Mucosa of descending colon (tissue), 3 donors: ENCODE measurements around the gene PAM. TPM values are rescaled to one million over a fixed set of nuclear protein-coding genes. Genes with fewer than 3 reads are reported as not detected.
"Not testable (repeated sequence)": the region's sequence is repeated elsewhere in the genome, so short reads cannot be mapped to it uniquely, and the experiment has no call there.

ENCODE experiments used
- ATAC-seq: fragments of 200-7000 bp; cut with Tn5 transposase; one replicate; pipeline ENCODE4 v1.9.1; 2020; ENCODE audit warnings: mild to moderate bottlenecking, moderate library complexity
- DNase-seq, 3 donors: peaks; one replicate each; pipeline ENCODE4 v3.0.0-alpha.2; 2020
- H3K36me3 ChIP-seq: fragments of 200-600 bp; one replicate; pipeline ENCODE4 v1.8.0; 2021; ENCODE audit warnings: low read depth, mild to moderate bottlenecking
- H3K4me1 ChIP-seq: fragments of 200-600 bp; one replicate; pipeline ENCODE4 v1.8.0; 2021; ENCODE audit warnings: low read depth, mild to moderate bottlenecking
- H3K4me3 ChIP-seq: fragments of 200-600 bp; one replicate; pipeline ENCODE4 v1.8.0; 2021; ENCODE audit warnings: mild to moderate bottlenecking
- H3K9me3 ChIP-seq: fragments of 200-600 bp; one replicate; pipeline ENCODE4 v1.8.0; 2021; ENCODE audit warnings: mild to moderate bottlenecking
- intact Hi-C, 2 donors: fragments of 100-400 bp; cut with DNase I in 1 of 2; cut with micrococcal nuclease in 1 of 2; formaldehyde crosslinking; loops; one replicate each; pipeline versions ENCODE4 v1.11.0 to v1.11.1; 2022; cut with DNase I, micrococcal nuclease
- total RNA-seq, 3 donors: library from RNA; stranded (reverse); fragmentation: NEBNext Ultra II Directional in 2 of 3; extraction: Animal tissue kit (Norgen Biotek cat#: 25700) in 2 of 3; gene quantifications; one replicate each; pipeline versions ENCODE4 v1.2.1 to v1.2.4, GENCODE V29; 2021 to 2023
- TF ChIP-seq, protein P1 (sequence below): fragments of 200-600 bp; IDR thresholded peaks from one replicate; pipeline ENCODE4 v1.8.0; 2022; ENCODE audit warnings: antibody characterized with exemption, mild to moderate bottlenecking
- donor health status: DM: no; HTN: no; CAD: no; lungs with moderate emphysema.
- donor health status: DM: no; HTN: no; CAD: no.
- donor health status: DM: no; HTN: yes; CAD: no.

PAM gene
- total RNA-seq, 3 donors from 2014 or later: 59.7 to 164 (median 64.4) TPM

DNA sequence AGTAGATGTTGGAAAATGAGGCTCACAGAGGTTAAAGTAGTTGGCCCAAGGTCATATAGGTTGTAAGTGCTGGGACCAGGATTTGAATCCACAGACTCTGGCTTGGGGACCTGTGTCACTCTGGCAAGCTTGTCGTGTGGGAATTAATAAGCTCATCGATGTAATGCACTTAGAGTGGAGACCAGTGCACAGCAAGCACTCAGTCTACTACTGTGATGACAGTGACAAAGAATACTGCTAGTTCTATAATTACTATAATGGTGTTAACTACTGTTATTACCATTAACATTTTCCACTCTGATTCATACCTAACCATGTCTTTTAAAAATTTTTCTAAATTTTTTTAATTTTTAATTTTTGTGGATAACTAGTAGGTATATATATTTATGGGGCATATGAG, 12.8 kb downstream of the PAM start:
- H3K36me3 ChIP-seq: no peaks in the 10 kb centered on the region
- peaks cover 4% of the 10 kb centered on the region for H3K4me1 ChIP-seq
- H3K4me3 ChIP-seq: no peak overlapping the region
- ATAC-seq (no peak), DNase-seq (no peak)
- no peaks in the 10 kb centered on the region for H3K9me3 ChIP-seq
- intact Hi-C loops: no loop called here
- TF ChIP-seq, protein P1, sequence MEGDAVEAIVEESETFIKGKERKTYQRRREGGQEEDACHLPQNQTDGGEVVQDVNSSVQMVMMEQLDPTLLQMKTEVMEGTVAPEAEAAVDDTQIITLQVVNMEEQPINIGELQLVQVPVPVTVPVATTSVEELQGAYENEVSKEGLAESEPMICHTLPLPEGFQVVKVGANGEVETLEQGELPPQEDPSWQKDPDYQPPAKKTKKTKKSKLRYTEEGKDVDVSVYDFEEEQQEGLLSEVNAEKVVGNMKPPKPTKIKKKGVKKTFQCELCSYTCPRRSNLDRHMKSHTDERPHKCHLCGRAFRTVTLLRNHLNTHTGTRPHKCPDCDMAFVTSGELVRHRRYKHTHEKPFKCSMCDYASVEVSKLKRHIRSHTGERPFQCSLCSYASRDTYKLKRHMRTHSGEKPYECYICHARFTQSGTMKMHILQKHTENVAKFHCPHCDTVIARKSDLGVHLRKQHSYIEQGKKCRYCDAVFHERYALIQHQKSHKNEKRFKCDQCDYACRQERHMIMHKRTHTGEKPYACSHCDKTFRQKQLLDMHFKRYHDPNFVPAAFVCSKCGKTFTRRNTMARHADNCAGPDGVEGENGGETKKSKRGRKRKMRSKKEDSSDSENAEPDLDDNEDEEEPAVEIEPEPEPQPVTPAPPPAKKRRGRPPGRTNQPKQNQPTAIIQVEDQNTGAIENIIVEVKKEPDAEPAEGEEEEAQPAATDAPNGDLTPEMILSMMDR: no peak

DNA sequence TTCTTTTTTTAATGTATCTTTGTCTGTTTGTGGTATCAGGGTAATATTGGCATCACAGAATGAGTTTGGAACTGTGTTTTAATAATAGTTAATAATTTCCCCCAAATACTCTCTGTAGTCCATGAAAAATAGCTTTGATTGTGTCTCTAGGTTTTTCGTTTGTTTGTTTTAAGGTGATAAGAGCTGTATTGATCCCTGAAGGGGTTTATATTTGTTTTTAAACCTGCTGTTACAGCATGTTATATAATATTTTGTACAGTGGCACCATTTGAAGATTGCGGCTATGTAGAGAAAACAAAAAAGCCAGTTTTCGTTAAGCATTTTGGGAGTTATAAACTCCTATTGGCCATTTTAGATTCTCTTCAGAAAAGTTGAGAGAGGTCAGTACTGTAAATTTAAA, 15.7 kb downstream of the PAM start:
- H3K36me3 ChIP-seq: no peaks in the 10 kb centered on the region
- ATAC-seq: no peak
- intact Hi-C loops: no loop called here
- TF ChIP-seq, protein P1: no peak
- no peak for DNase-seq
- H3K4me1 ChIP-seq: peaks cover 4% of the 10 kb centered on the region
- no peak overlapping the region for H3K4me3 ChIP-seq
- no peaks in the 10 kb centered on the region for H3K9me3 ChIP-seq

DNA sequence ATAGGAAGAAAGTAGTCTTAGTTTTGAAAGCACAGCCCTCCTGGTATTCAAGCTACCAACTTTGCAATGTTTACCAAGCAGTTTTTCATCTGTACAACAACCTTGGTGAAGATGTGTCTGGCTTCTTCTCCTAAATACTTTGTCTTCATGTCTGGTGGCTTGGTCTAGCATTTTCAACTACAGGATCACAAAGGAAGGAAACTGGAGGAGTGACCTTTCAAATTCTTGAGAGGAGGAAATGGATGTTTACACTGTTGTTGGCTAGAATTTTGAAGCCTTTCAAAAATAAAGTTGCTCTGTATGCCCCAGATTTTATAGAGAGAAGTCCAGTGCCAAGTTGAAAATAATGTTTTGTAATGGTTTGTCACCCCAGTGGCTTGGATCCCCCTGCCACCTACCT, 16.3 kb downstream of the PAM start:
- H3K36me3 ChIP-seq: no peaks in the 10 kb centered on the region
- intact Hi-C loops: no loop called here
- no peak for ATAC-seq
- TF ChIP-seq, protein P1: no peak
- peaks cover 4% of the 10 kb centered on the region for H3K4me1 ChIP-seq
- no peaks in the 10 kb centered on the region for H3K9me3 ChIP-seq
- no peak overlapping the region for H3K4me3 ChIP-seq
- DNase-seq: no peak

DNA sequence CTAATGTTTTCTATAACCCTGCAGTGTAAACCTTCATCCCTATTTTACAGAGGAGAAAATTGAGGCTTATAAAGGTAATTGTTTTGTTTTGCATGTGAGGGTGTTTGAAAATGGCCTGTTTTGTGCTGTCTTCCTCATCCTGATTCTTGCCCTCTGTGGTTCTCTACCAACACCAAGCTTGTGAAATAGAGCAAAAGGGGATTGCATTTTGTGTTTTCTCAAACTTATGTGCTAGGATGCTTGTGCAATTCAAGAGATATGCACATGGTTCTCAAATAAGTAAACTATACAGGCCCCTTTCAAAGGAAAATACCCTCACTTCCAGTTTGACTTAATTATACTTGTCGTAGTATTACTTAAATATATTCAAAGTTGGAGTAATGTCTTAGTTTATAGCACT, 17.2 kb downstream of the PAM start:
- ATAC-seq (no peak), DNase-seq (no peak)
- H3K36me3 ChIP-seq: no peaks in the 10 kb centered on the region
- no peak overlapping the region for H3K4me3 ChIP-seq
- TF ChIP-seq, protein P1: no peak
- intact Hi-C loops: no loop called here
- no peaks in the 10 kb centered on the region for H3K9me3 ChIP-seq
- H3K4me1 ChIP-seq: peaks cover 4% of the 10 kb centered on the region

DNA sequence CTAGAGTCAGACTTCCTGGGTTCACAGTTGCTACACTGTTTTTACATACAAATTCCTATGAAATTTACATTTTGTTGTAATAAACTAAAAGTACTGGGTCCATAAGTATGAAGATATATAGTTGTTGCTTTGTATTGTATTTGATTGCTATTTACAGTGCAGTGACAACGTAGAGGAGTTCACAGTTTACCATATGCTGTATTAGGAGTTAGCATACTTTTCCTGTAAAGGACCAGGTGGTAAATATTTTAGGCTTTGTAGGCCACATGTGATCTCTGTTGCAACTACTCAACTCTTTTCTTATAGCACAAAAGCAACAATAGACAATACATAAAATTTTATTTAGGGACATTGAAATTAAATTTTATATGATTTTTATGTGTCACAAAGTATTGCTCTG, 18.0 kb downstream of the PAM start:
- Histone ChIP-seq H3K4me3 (no peak overlapping the region), H3K9me3 (no peaks in the 10 kb centered on the region), H3K36me3 (no peaks in the 10 kb centered on the region), H3K4me1 (peaks cover 4% of the 10 kb centered on the region)
- no peak for DNase-seq
- TF ChIP-seq, protein P1: no peak
- intact Hi-C loops: no loop called here
- no peak for ATAC-seq

DNA sequence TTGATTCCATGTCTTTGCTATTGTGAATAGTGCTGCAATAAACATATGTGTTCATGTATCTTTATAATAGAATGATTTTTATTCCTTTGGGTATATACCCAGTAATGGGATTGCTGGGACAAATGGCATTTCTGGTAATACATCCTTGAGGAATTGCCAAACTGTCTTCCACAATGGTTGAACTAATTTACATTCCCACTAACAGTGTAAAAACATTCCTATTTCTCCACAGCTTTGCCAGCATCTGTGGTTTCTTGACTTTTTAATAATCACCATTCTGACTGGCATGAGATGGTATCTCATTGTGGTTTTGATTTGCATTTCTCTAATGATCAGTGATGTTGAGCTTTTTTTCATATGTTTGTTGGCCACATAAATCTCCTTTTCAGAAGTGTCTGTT, 20.7 kb downstream of the PAM start:
- H3K9me3 ChIP-seq, H3K4me1 ChIP-seq, intact Hi-C loops, ATAC-seq, DNase-seq, H3K4me3 ChIP-seq, H3K36me3 ChIP-seq: not testable (repeated sequence)
